IMR-90 (cell line): ENCODE measurements around the gene RIMBP2. TPM values are rescaled to one million over a fixed set of nuclear protein-coding genes. Genes with fewer than 3 reads are reported as not detected.

Experiments
- ATAC-seq: fragments of 200-7000 bp; cut with Tn5 transposase; 2 replicates; pipeline ENCODE4 v1.9.1; 2020; ENCODE audit warnings: low read depth, mild to moderate bottlenecking, moderate library complexity
- BruUV-seq: library from RNA; stranded (reverse); fragments of 400-500 nt; replicated peaks from 2 replicates; lab custom pipeline; 2021; lab: Mats Ljungman, UMichigan
- CTCF ChIA-PET: fragments of 300-600 bp; formaldehyde crosslinking; extraction: SDS; loops from one replicate; lab custom pipeline; 2021; ENCODE audit warnings: antibody characterized with exemption; lab: Yijun Ruan, JAX
- POLR2A ChIA-PET: fragments of 300-600 bp; sonication (Branson Sonifier 250); formaldehyde crosslinking; loops from one replicate; lab custom pipeline; 2022; ENCODE audit warnings: antibody characterized with exemption; ENCODE audit not compliant: unreplicated experiment; lab: Charles Lee
- DNase-seq: peaks from one replicate; pipeline ENCODE4 v3.0.0; 2013
- H2AFZ ChIP-seq: replicated peaks from 2 replicates; pipeline ENCODE3; 2013; ENCODE audit warnings: low read length, mild to moderate bottlenecking; ENCODE audit not compliant: poor library complexity
- H2AK5ac ChIP-seq: 2 replicates; pipeline ENCODE4 v1.6.1; 2013; ENCODE audit warnings: low read depth, low read length, inconsistent platforms
- H2AK9ac ChIP-seq: replicated peaks from 2 replicates; pipeline ENCODE3; 2013; ENCODE audit warnings: mild to moderate bottlenecking, low read depth, low read length, moderate library complexity; ENCODE audit not compliant: poor library complexity
- H2BK120ac ChIP-seq: 2 replicates; pipeline ENCODE4 v1.6.1; 2013; ENCODE audit warnings: low read depth, low read length, inconsistent platforms
- H2BK15ac ChIP-seq: 3 replicates; pipeline ENCODE4 v1.6.1; 2013; ENCODE audit warnings: low read depth, low read length, inconsistent platforms
- H2BK20ac ChIP-seq: 2 replicates; pipeline ENCODE4 v1.6.1; 2013; ENCODE audit warnings: low read depth, mild to moderate bottlenecking, inconsistent platforms, low read length, moderate library complexity
- H2BK5ac ChIP-seq: 2 replicates; pipeline ENCODE4 v1.6.1; 2013; ENCODE audit warnings: mild to moderate bottlenecking, low read depth, low read length, inconsistent platforms; ENCODE audit not compliant: poor library complexity, severe bottlenecking
- H3K14ac ChIP-seq: replicated peaks from 2 replicates; pipeline ENCODE4 v1.6.1; 2013; ENCODE audit warnings: low read depth, low read length, inconsistent platforms
- H3K18ac ChIP-seq: 2 replicates; pipeline ENCODE4 v1.6.1; 2013; ENCODE audit warnings: low read depth, low read length, control low read depth
- H3K23ac ChIP-seq: 2 replicates; pipeline ENCODE4 v1.6.1; 2013; ENCODE audit warnings: low read depth, low read length, inconsistent platforms
- H3K27ac ChIP-seq: 2 replicates; pipeline ENCODE4 v1.5.1; 2013; ENCODE audit warnings: mild to moderate bottlenecking, control low read depth, low read length; ENCODE audit not compliant: insufficient read depth
- H3K27me3 ChIP-seq: 2 replicates; pipeline ENCODE4 v1.6.1; 2013; ENCODE audit warnings: low read length; ENCODE audit not compliant: control insufficient read depth, insufficient read depth
- H3K36me3 ChIP-seq: 2 replicates; pipeline ENCODE4 v1.6.1; 2013; ENCODE audit warnings: low read length, mixed read lengths; ENCODE audit not compliant: control insufficient read depth, insufficient read depth
- H3K4ac ChIP-seq: 2 replicates; pipeline ENCODE4 v1.6.1; 2013; ENCODE audit warnings: low read depth, low read length, inconsistent platforms
- H3K4me1 ChIP-seq: 2 replicates; pipeline ENCODE4 v1.6.1; 2013; ENCODE audit warnings: low read length, mixed read lengths; ENCODE audit not compliant: control insufficient read depth, insufficient read depth
- H3K4me2 ChIP-seq: 2 replicates; pipeline ENCODE4 v1.6.1; 2013; ENCODE audit warnings: low read depth, mild to moderate bottlenecking, control low read depth, low read length, moderate library complexity
- H3K4me3 ChIP-seq: 2 replicates; pipeline ENCODE4 v1.5.1; 2013; ENCODE audit warnings: low read depth, mild to moderate bottlenecking, control low read depth, low read length, moderate library complexity; ENCODE audit not compliant: insufficient read depth
- H3K56ac ChIP-seq: 2 replicates; pipeline ENCODE4 v1.6.1; 2013; ENCODE audit warnings: low read length, inconsistent platforms; ENCODE audit not compliant: insufficient read depth; ENCODE audit errors: extremely low read depth
- H3K79me1 ChIP-seq, 2 experiments: 2 replicates each; pipeline ENCODE4 v1.6.1; 2013; ENCODE audit warnings: low read length in 2 of 2, inconsistent platforms in 1 of 2, low read depth in 1 of 2
- H3K9ac ChIP-seq: 2 replicates; pipeline ENCODE4 v1.6.1; 2013; ENCODE audit warnings: low read depth, low read length, control low read depth
- H3K9me1 ChIP-seq: 2 replicates; pipeline ENCODE4 v1.6.1; 2013; ENCODE audit warnings: low read length, inconsistent platforms; ENCODE audit not compliant: insufficient read depth
- H3K9me3 ChIP-seq: 2 replicates; pipeline ENCODE4 v1.6.1; 2013; ENCODE audit warnings: low read length; ENCODE audit not compliant: control insufficient read depth, insufficient read depth
- H4K20me1 ChIP-seq: 2 replicates; pipeline ENCODE4 v1.6.1; 2013; ENCODE audit warnings: low read length, inconsistent platforms; ENCODE audit not compliant: insufficient read depth
- H4K5ac ChIP-seq: 2 replicates; pipeline ENCODE4 v1.6.1; 2013; ENCODE audit warnings: mild to moderate bottlenecking, low read depth, low read length, control low read depth
- H4K8ac ChIP-seq, 2 experiments: 2 replicates each; pipeline ENCODE4 v1.6.1; 2013; ENCODE audit warnings: low read depth in 2 of 2, low read length in 2 of 2, control low read depth in 1 of 2, inconsistent platforms in 1 of 2
- H4K91ac ChIP-seq: 2 replicates; pipeline ENCODE4 v1.6.1; 2013; ENCODE audit warnings: low read depth, low read length, inconsistent platforms; ENCODE audit not compliant: insufficient read depth
- BHLHE40 ChIP-seq: fragments of 150-350 bp; IDR thresholded peaks from 2 replicates; pipeline ENCODE4 v1.6.1; 2016; ENCODE audit warnings: mild to moderate bottlenecking, low read depth, low read length
- CHD1 ChIP-seq: IDR thresholded peaks from 2 replicates; pipeline ENCODE4 v1.6.1; 2012; ENCODE audit warnings: low read depth, low read length, improper control_type of control experiment
- CTCF ChIP-seq: conservative IDR thresholded peaks from 2 replicates; pipeline ENCODE4 v1.5.1; 2012; ENCODE audit warnings: mild to moderate bottlenecking, low read depth, low read length, improper control_type of control experiment
- FOS ChIP-seq: fragments of 150-350 bp; IDR thresholded peaks from 2 replicates; pipeline ENCODE4 v1.6.1; 2016; ENCODE audit warnings: low read depth, low read length
- MAFK ChIP-seq: IDR thresholded peaks from 2 replicates; pipeline ENCODE4 v1.6.1; 2012; ENCODE audit warnings: low read depth, low read length, improper control_type of control experiment
- NFE2L2 ChIP-seq: fragments of 150-350 bp; IDR thresholded peaks from 2 replicates; pipeline ENCODE4 v1.6.1; 2016; ENCODE audit warnings: low read depth, mild to moderate bottlenecking, low read length
- RAD21 ChIP-seq: IDR thresholded peaks from 2 replicates; pipeline ENCODE4 v1.6.1; 2012; ENCODE audit warnings: low read length, improper control_type of control experiment
- RCOR1 ChIP-seq: IDR thresholded peaks from 2 replicates; pipeline ENCODE4 v1.6.1; 2012; ENCODE audit warnings: mild to moderate bottlenecking, low read length, improper control_type of control experiment; ENCODE audit not compliant: insufficient replicate concordance
- RFX5 ChIP-seq: IDR thresholded peaks from 2 replicates; pipeline ENCODE4 v1.8.0; 2012; ENCODE audit warnings: low read depth, mild to moderate bottlenecking, low read length, moderate library complexity
- SMC3 ChIP-seq: fragments of 150-350 bp; IDR thresholded peaks from 2 replicates; pipeline ENCODE4 v1.6.1; 2016; ENCODE audit warnings: low read depth, mild to moderate bottlenecking, antibody characterized with exemption, low read length, moderate library complexity
- WGBS, 2 experiments: methylation state at CpG; one replicate each; pipeline versions ENCODE4 v1.1.5 to v1.1.7; 2013; ENCODE audit warnings: missing lambda C conversion rate in 2 of 2; ENCODE audit not compliant: insufficient read length in 1 of 2; ENCODE audit errors: extremely low coverage in 2 of 2; 5-methylcytosine and 5-hydroxymethylcytosine counted together
- dilution Hi-C: fragments of 300-500 bp; cut with HindIII; formaldehyde crosslinking; loops from one replicate; pipeline ENCODE4 v1.14.3; 2018; ENCODE audit warnings: low sequenced_read_pairs; ENCODE audit not compliant: unreplicated experiment
- in situ Hi-C: fragments of 300-500 bp; cut with MboI; formaldehyde crosslinking; loops from 3 replicates; pipeline ENCODE4 v1.14.3; 2019; ENCODE audit warnings: low sequenced_read_pairs, inconsistent platforms, mixed read lengths
- intact Hi-C: fragments of 100-400 bp; cut with micrococcal nuclease; formaldehyde crosslinking; loops from 2 replicates; pipeline ENCODE4 v1.10.0; 2022
- polyA plus RNA-seq, 3 experiments: library from polyadenylated mRNA; depleted of rRNA; stranded (reverse); fragments of >200 nt; gene quantifications; 2 replicates each; pipeline ENCODE4 v1.2.3, GENCODE V29; 2012; ENCODE audit warnings: low replicate concordance in 1 of 3
- total RNA-seq: library from RNA; depleted of rRNA; stranded (reverse); fragments of >200 nt; gene quantifications from 2 replicates; pipeline ENCODE4 v1.2.3, GENCODE V29; 2012
- TF ChIP-seq, protein P1 (sequence below): fragments of 150-350 bp; IDR thresholded peaks from 2 replicates; pipeline ENCODE4 v1.6.1; 2016; ENCODE audit warnings: low read depth, mild to moderate bottlenecking, low read length, moderate library complexity, borderline replicate concordance
- TF ChIP-seq, protein P2 (sequence below): fragments of 150-350 bp; IDR thresholded peaks from 2 replicates; pipeline ENCODE4 v1.6.1; 2017; ENCODE audit warnings: mild to moderate bottlenecking, antibody characterized with exemption, low read length, low read depth

Gene RIMBP2
- total and polyA plus RNA-seq, 2 of the 4 experiments (the other 2 are of a cell fraction): not detected

- Histone ChIP-seq H2BK15ac (no peak overlapping the region), H2BK120ac (no peak overlapping the region), H4K20me1 (no peaks in the 10 kb centered on the region), H2AFZ (no peak overlapping the region), H3K4ac (no peak overlapping the region), H2AK5ac (no peak overlapping the region), H4K91ac (no peak overlapping the region), H3K36me3 (no peaks in the 10 kb centered on the region), H3K9me1 (no peaks in the 10 kb centered on the region), H3K56ac (no peak overlapping the region), H2BK20ac (no peak overlapping the region), H3K79me1 (no peaks in the 10 kb centered on the region), H2AK9ac (no peak overlapping the region), H3K14ac (no peak overlapping the region), H3K9ac (no peak overlapping the region), H3K4me1 (no peaks in the 10 kb centered on the region), H3K27ac (no peak overlapping the region), H3K9me3 (peaks cover 17% of the 10 kb centered on the region; the same call in 1 of the 2 replicates), H3K23ac (no peak overlapping the region), H3K18ac (no peak overlapping the region), H3K4me3 (no peak overlapping the region), H3K27me3 (no peaks in the 10 kb centered on the region), H4K5ac (no peak overlapping the region), H4K8ac (no peak overlapping the region), H2BK5ac (no peak overlapping the region), H3K4me2 (no peak overlapping the region)
- DNase-seq: no peak
- no CpG with 5 or more reads among the region's 2 CpGs for WGBS, 2 experiments
- ATAC-seq: no peak
- TF ChIP-seq CTCF: no peak
- no peak for TF ChIP-seq NFE2L2
- no peak for TF ChIP-seq RFX5
- TF ChIP-seq BHLHE40: no peak
- TF ChIP-seq, protein P1, sequence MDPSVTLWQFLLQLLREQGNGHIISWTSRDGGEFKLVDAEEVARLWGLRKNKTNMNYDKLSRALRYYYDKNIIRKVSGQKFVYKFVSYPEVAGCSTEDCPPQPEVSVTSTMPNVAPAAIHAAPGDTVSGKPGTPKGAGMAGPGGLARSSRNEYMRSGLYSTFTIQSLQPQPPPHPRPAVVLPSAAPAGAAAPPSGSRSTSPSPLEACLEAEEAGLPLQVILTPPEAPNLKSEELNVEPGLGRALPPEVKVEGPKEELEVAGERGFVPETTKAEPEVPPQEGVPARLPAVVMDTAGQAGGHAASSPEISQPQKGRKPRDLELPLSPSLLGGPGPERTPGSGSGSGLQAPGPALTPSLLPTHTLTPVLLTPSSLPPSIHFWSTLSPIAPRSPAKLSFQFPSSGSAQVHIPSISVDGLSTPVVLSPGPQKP: no peak
- no peak for TF ChIP-seq RCOR1
- no peak for TF ChIP-seq CHD1
- no peak for TF ChIP-seq MAFK
- no peak for TF ChIP-seq RAD21
- TF ChIP-seq FOS: no peak
- TF ChIP-seq, protein P2, sequence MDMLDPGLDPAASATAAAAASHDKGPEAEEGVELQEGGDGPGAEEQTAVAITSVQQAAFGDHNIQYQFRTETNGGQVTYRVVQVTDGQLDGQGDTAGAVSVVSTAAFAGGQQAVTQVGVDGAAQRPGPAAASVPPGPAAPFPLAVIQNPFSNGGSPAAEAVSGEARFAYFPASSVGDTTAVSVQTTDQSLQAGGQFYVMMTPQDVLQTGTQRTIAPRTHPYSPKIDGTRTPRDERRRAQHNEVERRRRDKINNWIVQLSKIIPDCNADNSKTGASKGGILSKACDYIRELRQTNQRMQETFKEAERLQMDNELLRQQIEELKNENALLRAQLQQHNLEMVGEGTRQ: no peak
- no peak for TF ChIP-seq SMC3
- ChIA-PET POLR2A (no interaction called here), CTCF (no interaction called here)
- dilution Hi-C loops: no loop called here
- in situ Hi-C loops: no loop called here
- intact Hi-C loops: no loop called here
- no TSS peak for BruUV-seq
Measured at GRCh38 chr12:130350715-130351114, 365.4 kb downstream of the RIMBP2 start.
